H1 (cell line): Measurements from ENCODE around the gene TRIM44. TPM values are rescaled to one million over a fixed set of nuclear protein-coding genes. Genes with fewer than 3 reads are reported as not detected.

Experiments used
- CTCF ChIA-PET: fragments of 300-600 bp; sonication (Branson Sonifier 250); formaldehyde crosslinking; loops from one replicate; lab custom pipeline; 2021; ENCODE audit not compliant: partially characterized antibody; lab: Charles Lee
- POLR2A ChIA-PET: fragments of 300-600 bp; sonication (Branson Sonifier 250); formaldehyde crosslinking; loops from one replicate; lab custom pipeline; 2021; ENCODE audit warnings: inconsistent platforms; ENCODE audit not compliant: partially characterized antibody; lab: Charles Lee
- DNase-seq, 2 experiments: peaks; one replicate each; pipeline versions ENCODE4 v3.0.0 to v3.0.0-alpha.2; 2010 to 2022; ENCODE audit warnings: low spot score in 2 of 2, low read depth in 1 of 2, mixed read lengths in 1 of 2
- FAIRE-seq: peaks from 2 replicates; lab custom pipeline; 2011; peaks lifted over from hg19 to GRCh38; lab: Jason Lieb, UNC
- H2AFZ ChIP-seq: 2 replicates; pipeline ENCODE4 v1.8.1; 2012; ENCODE audit warnings: low read length, inconsistent platforms
- H2AK5ac ChIP-seq: 2 replicates; pipeline ENCODE4 v1.6.1; 2013; ENCODE audit warnings: low read depth, low read length
- H2BK120ac ChIP-seq: replicated peaks from 2 replicates; pipeline ENCODE3; 2013; ENCODE audit warnings: low read depth, low read length, inconsistent platforms
- H2BK12ac ChIP-seq: 2 replicates; pipeline ENCODE4 v1.6.1; 2013; ENCODE audit warnings: low read depth, low read length
- H2BK15ac ChIP-seq: 2 replicates; pipeline ENCODE4 v1.6.1; 2013; ENCODE audit warnings: low read length
- H2BK20ac ChIP-seq: 2 replicates; pipeline ENCODE4 v1.6.1; 2013; ENCODE audit warnings: low read length
- H2BK5ac ChIP-seq: 2 replicates; pipeline ENCODE4 v1.6.1; 2013; ENCODE audit warnings: low read depth, low read length
- H3K14ac ChIP-seq: 2 replicates; pipeline ENCODE4 v1.6.1; 2013; ENCODE audit warnings: inconsistent platforms; ENCODE audit not compliant: insufficient read length
- H3K18ac ChIP-seq: 2 replicates; pipeline ENCODE4 v1.6.1; 2013; ENCODE audit warnings: low read length; ENCODE audit errors: extremely low read depth
- H3K23ac ChIP-seq: 2 replicates; pipeline ENCODE4 v1.6.1; 2013; ENCODE audit warnings: inconsistent platforms; ENCODE audit not compliant: insufficient read length
- H3K23me2 ChIP-seq: 2 replicates; pipeline ENCODE4 v1.6.1; 2013; ENCODE audit warnings: low read depth, low read length
- H3K27ac ChIP-seq: 2 replicates; pipeline ENCODE4 v1.6.1; 2011; ENCODE audit warnings: low read depth, low read length, inconsistent platforms
- H3K27me3 ChIP-seq, 4 experiments: replicated peaks in 1 of 4; 1 replicate in 1 of 4; 2 replicates in 3 of 4; pipeline versions ENCODE4 v1.6.1 to v1.8.1; 2011 to 2013; ENCODE audit warnings: low read length in 3 of 4, mild to moderate bottlenecking in 3 of 4, inconsistent platforms in 2 of 4, mixed read lengths in 2 of 4, moderate library complexity in 1 of 4; ENCODE audit not compliant: control insufficient read depth in 3 of 4, insufficient read depth in 3 of 4; ENCODE audit errors: extremely low read depth in 1 of 4
- H3K36me3 ChIP-seq, 4 experiments: 2 replicates each; pipeline versions ENCODE4 v1.6.1 to v1.8.1; 2011 to 2013; ENCODE audit warnings: mild to moderate bottlenecking in 4 of 4, low read length in 3 of 4, moderate library complexity in 2 of 4, control low read depth in 1 of 4, inconsistent platforms in 1 of 4; ENCODE audit not compliant: insufficient read depth in 4 of 4, control insufficient read depth in 2 of 4
- H3K4ac ChIP-seq: replicated peaks from 2 replicates; pipeline ENCODE3; 2013; ENCODE audit warnings: low read length, low read depth, mixed read lengths, inconsistent platforms; ENCODE audit not compliant: insufficient read length
- H3K4me1 ChIP-seq, 4 experiments: replicated peaks in 1 of 4; 1 replicate in 1 of 4; 2 replicates in 3 of 4; pipeline versions ENCODE4 v1.6.1 to v1.8.1; 2011 to 2013; ENCODE audit warnings: low read length in 3 of 4, inconsistent platforms in 2 of 4, mixed read lengths in 1 of 4; ENCODE audit not compliant: insufficient read depth in 4 of 4, control insufficient read depth in 3 of 4
- H3K4me2 ChIP-seq, 2 experiments: 2 replicates each; pipeline versions ENCODE4 v1.6.1 to v1.8.1; 2011 to 2013; ENCODE audit warnings: low read depth in 2 of 2, low read length in 2 of 2, control low read depth in 1 of 2, inconsistent platforms in 1 of 2, mild to moderate bottlenecking in 1 of 2; ENCODE audit not compliant: insufficient read depth in 1 of 2
- H3K4me3 ChIP-seq, 4 experiments: fragments of 200-600, 300-600 bp in 1 of 4; sonication (generic), shearing (Covaris generic), sonication (Bioruptor Twin) in 1 of 4; 2 replicates each; pipeline versions ENCODE4 v1.5.1 to v1.8.1; 2011 to 2016; ENCODE audit warnings: low read length in 4 of 4, low read depth in 3 of 4, control low read depth in 2 of 4, inconsistent platforms in 2 of 4, mild to moderate bottlenecking in 2 of 4, mixed read lengths in 1 of 4, moderate library complexity in 1 of 4; ENCODE audit not compliant: insufficient read depth in 2 of 4; ENCODE audit errors: extremely low read depth in 1 of 4
- H3K56ac ChIP-seq: replicated peaks from 2 replicates; pipeline ENCODE3; 2013; ENCODE audit warnings: low read depth, mild to moderate bottlenecking, mixed read lengths, low read length, inconsistent platforms; ENCODE audit not compliant: insufficient read length
- H3K79me1 ChIP-seq: 2 replicates; pipeline ENCODE4 v1.6.1; 2013; ENCODE audit warnings: low read depth, low read length, control low read depth
- H3K79me2 ChIP-seq, 2 experiments: 2 replicates each; pipeline versions ENCODE4 v1.6.1 to v1.8.1; 2012 to 2013; ENCODE audit warnings: low read length in 2 of 2, mild to moderate bottlenecking in 2 of 2, inconsistent platforms in 1 of 2; ENCODE audit not compliant: insufficient read depth in 2 of 2, control insufficient read depth in 1 of 2
- H3K9ac ChIP-seq, 4 experiments: replicated peaks in 1 of 4; 1 replicate in 1 of 4; 2 replicates in 3 of 4; pipeline versions ENCODE4 v1.6.1 to v1.8.1; 2011 to 2013; ENCODE audit warnings: low read depth in 3 of 4, low read length in 3 of 4, control low read depth in 2 of 4, mild to moderate bottlenecking in 2 of 4, moderate library complexity in 2 of 4, inconsistent platforms in 1 of 4; ENCODE audit errors: extremely low read depth in 1 of 4
- H3K9me3 ChIP-seq, 2 experiments: 2 replicates each; pipeline versions ENCODE4 v1.6.1 to v1.8.1; 2012 to 2013; ENCODE audit warnings: mild to moderate bottlenecking in 2 of 2, moderate library complexity in 2 of 2, control low read depth in 1 of 2, inconsistent platforms in 1 of 2, low read depth in 1 of 2, low read length in 1 of 2, mixed read lengths in 1 of 2; ENCODE audit not compliant: insufficient read depth in 2 of 2
- H4K20me1 ChIP-seq, 2 experiments: replicated peaks in 1 of 2; 2 replicates each; pipeline versions ENCODE3 to v1.8.1; 2011 to 2013; ENCODE audit warnings: inconsistent platforms in 2 of 2, low read length in 2 of 2, mild to moderate bottlenecking in 1 of 2; ENCODE audit not compliant: insufficient read depth in 2 of 2, control insufficient read depth in 1 of 2
- H4K5ac ChIP-seq: 2 replicates; pipeline ENCODE4 v1.6.1; 2013; ENCODE audit warnings: low read length, low read depth, mixed read lengths, inconsistent platforms; ENCODE audit not compliant: insufficient read length
- H4K8ac ChIP-seq: 2 replicates; pipeline ENCODE4 v1.8.0; 2013; ENCODE audit warnings: mild to moderate bottlenecking, moderate library complexity, low read length, inconsistent platforms; ENCODE audit not compliant: insufficient read depth; ENCODE audit errors: extremely low read depth
- H4K91ac ChIP-seq: replicated peaks from 2 replicates; pipeline ENCODE3; 2013; ENCODE audit warnings: low read length, mixed read lengths, inconsistent platforms; ENCODE audit not compliant: insufficient read length
- BRCA1 ChIP-seq: IDR thresholded peaks from 2 replicates; pipeline ENCODE4 v1.6.1; 2012; ENCODE audit warnings: low read depth, low read length, improper control_type of control experiment
- CBX5 ChIP-seq: fragments of 300-800, 300-1000 bp; sonication (generic); IDR thresholded peaks from 2 replicates; pipeline ENCODE4 v1.7.1; 2016; ENCODE audit warnings: antibody characterized with exemption, low read length, low read depth
- CBX8 ChIP-seq: fragments of 300-800, 300-1000 bp; sonication (generic); IDR thresholded peaks from 2 replicates; pipeline ENCODE4 v1.7.1; 2016; ENCODE audit warnings: low read depth, low read length, borderline replicate concordance
- GABPA ChIP-seq: IDR thresholded peaks from 2 replicates; pipeline ENCODE4 v1.6.1; 2011; ENCODE audit warnings: mild to moderate bottlenecking, low read length, moderate library complexity, borderline replicate concordance; ENCODE audit not compliant: insufficient read depth
- GTF2F1 ChIP-seq: IDR thresholded peaks from 2 replicates; pipeline ENCODE4 v1.6.1; 2012; ENCODE audit warnings: low read depth, low read length, improper control_type of control experiment, borderline replicate concordance
- JUND ChIP-seq: IDR thresholded peaks from 2 replicates; pipeline ENCODE4 v1.6.1; 2011; ENCODE audit warnings: mild to moderate bottlenecking, improper control_type of control experiment, low read length
- KDM1A ChIP-seq: fragments of 200-600, 300-600 bp; sonication (generic); IDR thresholded peaks from 2 replicates; pipeline ENCODE4 v1.7.1; 2016; ENCODE audit warnings: mild to moderate bottlenecking, low read length, borderline replicate concordance
- NANOG ChIP-seq: IDR thresholded peaks from 2 replicates; pipeline ENCODE4 v1.6.1; 2011; ENCODE audit warnings: low read length, low read depth, mild to moderate bottlenecking, inconsistent platforms; ENCODE audit not compliant: insufficient read depth, poor library complexity, severe bottlenecking
- SP1 ChIP-seq: IDR thresholded peaks from 2 replicates; pipeline ENCODE4 v1.6.1; 2011; ENCODE audit warnings: low read depth, low read length
- SP2 ChIP-seq: IDR thresholded peaks from 2 replicates; pipeline ENCODE4 v1.6.1; 2012; ENCODE audit warnings: mild to moderate bottlenecking, low read length, inconsistent platforms
- SP4 ChIP-seq: IDR thresholded peaks from 2 replicates; pipeline ENCODE4 v1.6.1; 2012; ENCODE audit warnings: low read length, inconsistent platforms
- TBP ChIP-seq: IDR thresholded peaks from 2 replicates; pipeline ENCODE4 v1.6.1; 2011; ENCODE audit warnings: low read depth, low read length, improper control_type of control experiment
- WGBS, 2 experiments: shearing (Covaris generic) in 1 of 2; methylation state at CpG; one replicate each; pipeline versions ENCODE4 v1.1.6 to v1.1.7; 2013 to 2015; ENCODE audit warnings: low lambda C conversion rate in 2 of 2, mixed read lengths in 2 of 2, inconsistent platforms in 1 of 2, low coverage in 1 of 2, missing lambda C conversion rate in 1 of 2; ENCODE audit not compliant: insufficient replicate concordance in 2 of 2, insufficient coverage in 1 of 2, insufficient read length in 1 of 2; ENCODE audit errors: extremely low coverage in 1 of 2, missing lambda C conversion rate in 1 of 2; 5-methylcytosine and 5-hydroxymethylcytosine counted together
- polyA plus RNA-seq, 7 experiments: library from polyadenylated mRNA; depleted of rRNA in 3 of 7; stranded (reverse) in 5 of 7; unstranded in 2 of 7; fragments of >200 nt in 5 of 7; fragments of 200-250 nt in 2 of 7; gene quantifications; 1 replicate in 5 of 7; 2 replicates in 1 of 7; 4 replicates in 1 of 7; pipeline versions ENCODE4 v1.2.1 to v1.2.3, GENCODE V29; 2011 to 2013; ENCODE audit warnings: missing spikeins in 2 of 7, mixed read lengths in 2 of 7
- total RNA-seq: library from RNA; stranded (reverse); fragmentation: NEBNext Ultra II Directional; extraction: Animal tissue kit (Norgen Biotek cat#: 25700); gene quantifications from 2 replicates; pipeline ENCODE4 v1.2.1, GENCODE V29; 2021

TRIM44 gene
- total and polyA plus RNA-seq, 2 of the 8 experiments (the other 6 are each of a cell fraction or from before 2014, with no cell fraction given), result 13.9 to 34.4 TPM

DNA sequence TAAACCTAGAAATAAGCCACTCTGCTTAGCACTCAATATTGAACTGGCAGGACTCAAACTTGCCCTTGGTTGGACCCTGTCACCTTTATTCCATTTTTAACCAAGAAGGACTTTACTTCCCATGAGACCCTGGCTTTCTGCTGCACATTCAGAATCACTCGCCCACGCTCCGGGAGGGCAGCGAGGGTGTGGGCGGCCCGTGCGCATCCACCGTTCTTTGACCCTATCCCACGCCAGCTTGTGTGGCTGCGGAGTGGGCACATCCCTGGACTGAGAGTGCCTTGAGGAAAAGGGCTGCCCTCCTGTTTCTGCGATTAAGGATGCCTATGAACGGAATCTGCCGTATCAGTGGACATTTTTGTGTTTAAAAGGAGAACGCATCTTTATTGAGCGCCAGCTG is 39.6 kb downstream of the TRIM44 start:
- Histone ChIP-seq H2AFZ (no peak overlapping the region), H2AK5ac (no peak overlapping the region), H4K5ac (no peak overlapping the region), H2BK20ac (no peak overlapping the region), H3K79me2 (no peaks in the 10 kb centered on the region), H3K18ac (no peak overlapping the region), H4K20me1 (no peaks in the 10 kb centered on the region), H3K27me3 (no peaks in the 10 kb centered on the region), H3K4me1 (no peaks in the 10 kb centered on the region), H4K8ac (no peak overlapping the region), H3K23me2 (no peaks in the 10 kb centered on the region), H3K23ac (no peak overlapping the region), H3K79me1 (no peaks in the 10 kb centered on the region), H3K4me2 (no peak overlapping the region), H3K27ac (no peak overlapping the region), H3K9ac (no peak overlapping the region), H3K9me3 (peaks cover 10 to 19% of the 10 kb centered on the region in 2 experiments; a peak in 3 of 4 replicates), H4K91ac (no peak overlapping the region), H2BK5ac (no peak overlapping the region), H3K4me3 (no peak overlapping the region), H2BK15ac (no peak overlapping the region), H3K36me3 (no peaks in the 10 kb centered on the region; a peak in 1 of 8 replicates), H3K14ac (no peak overlapping the region), H3K4ac (no peak overlapping the region), H2BK12ac (no peak overlapping the region), H2BK120ac (no peak overlapping the region), H3K56ac (no peak overlapping the region)
- FAIRE-seq (no peak), DNase-seq (no peak)
- TF ChIP-seq BRCA1 (no peak), GTF2F1 (no peak), SP1 (no peak), CBX5 (no peak), SP4 (no peak), NANOG (no peak), SP2 (no peak), GABPA (no peak), CBX8 (no peak), KDM1A (no peak), TBP (no peak), JUND (no peak)
- 95% methylated on average over 15 of the region's 15 CpGs; no CpG with 5 or more reads in 1 of the 2 experiments for WGBS, 2 experiments
- ChIA-PET POLR2A (no interaction called here), CTCF (interaction anchor here (1.2 kb wide), 1 partner anchor 120 kb away, joined by 3 read pairs; no protein-coding TSS in a partner anchor)
